ENCODE measurements around the gene TBL1Y.

DNA sequence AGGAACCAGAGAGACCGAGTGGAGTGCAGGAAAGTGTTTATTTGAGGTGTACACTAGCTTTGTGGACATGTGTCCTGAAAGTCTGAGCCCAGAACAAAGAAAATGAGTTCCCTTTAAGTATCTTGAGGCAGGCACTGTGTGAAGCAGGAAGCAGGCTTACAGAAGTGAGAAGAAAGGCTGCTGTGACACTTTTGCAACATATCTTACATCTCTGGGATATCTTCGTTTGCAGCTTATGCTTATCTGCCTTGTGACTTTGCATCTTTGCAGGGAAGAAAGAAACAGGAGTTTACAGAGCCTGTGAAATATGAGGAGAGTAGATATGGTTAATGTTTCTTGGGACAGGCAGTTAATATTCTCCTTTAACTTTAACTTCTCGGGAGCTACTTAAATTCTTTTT is 92.1 kb downstream of the TBL1Y start:
- TF ChIP-seq POLR2A (IDR thresholded peaks at IDR 0.05; ENCODE audit: low read depth, low read length) (no peak), CTCF (conservative IDR thresholded peaks at IDR 0.05; ENCODE audit: low read depth, low read length) (no peak), SMC3 (IDR thresholded peaks at IDR 0.05; ENCODE audit: low read depth, low read length) (no peak), MAFK (IDR thresholded peaks at IDR 0.05; ENCODE audit: low read depth, low read length) (no peak), ELK1 (IDR thresholded peaks at IDR 0.05; ENCODE audit: borderline replicate concordance, low read depth, low read length) (no peak), NFE2L2 (IDR thresholded peaks at IDR 0.05; ENCODE audit: low read depth, low read length) (no peak), RAD21 (IDR thresholded peaks at IDR 0.05; ENCODE audit: low read length) (no peak), RFX5 (IDR thresholded peaks at IDR 0.05; ENCODE audit: low read depth, low read length) (no peak), BHLHE40 (IDR thresholded peaks at IDR 0.05; ENCODE audit: low read depth, low read length) (no peak), CEBPB (IDR thresholded peaks at IDR 0.05; ENCODE audit: low read depth, low read length) (no peak), RCOR1 (IDR thresholded peaks at IDR 0.05; ENCODE audit: insufficient replicate concordance, low read length) (no peak), FOS (IDR thresholded peaks at IDR 0.05; ENCODE audit: low read depth, low read length) (no peak)

Data from IMR-90 (cell line).